ENCODE measurements around the gene SOX1. TPM values are rescaled to one million over a fixed set of nuclear protein-coding genes. Genes with fewer than 3 reads are reported as not detected.

Gene SOX1
- total and polyA plus RNA-seq, 9 of the 15 experiments (the other 6 are each of a cell fraction or from before 2014, with no cell fraction given), result not detected

GRCh38 chr13:112069845-112070251 lies 2.9 kb downstream of the SOX1 start (continued):
- TF ChIP-seq ZFP91 (CRISPR knock-in tag; IDR thresholded peaks at IDR 0.05), result no peak

GRCh38 chr13:112071102-112071722 lies 4.3 kb downstream of the SOX1 start:
- no peaks in the 10 kb centered on the region for H4K20me1 ChIP-seq (replicated peaks; ENCODE audit: control insufficient read depth, insufficient read depth, low read length)
- no peaks in the 10 kb centered on the region for H3K9me1 ChIP-seq (ENCODE audit: control insufficient read depth, insufficient read depth, low read length)
- DNase-seq (ENCODE audit: extremely low read depth in 1 of 4, low spot score in 3 of 4) (no peak), FAIRE-seq (no peak), ATAC-seq (no peak)
- H3K79me2 ChIP-seq (ENCODE audit: control insufficient read depth, insufficient read depth, low read length), result no peaks in the 10 kb centered on the region
- POLR2A ChIA-PET, result no interaction called here
- intact Hi-C loops (cut with micrococcal nuclease) (no loop called here), in situ Hi-C loops (cut with MboI) (no loop called here)
- H3K4me1 ChIP-seq (replicated peaks in 1 of 2; ENCODE audit: control insufficient read depth in 2 of 2, insufficient read depth in 2 of 2, low read length in 2 of 2), result no peaks in the 10 kb centered on the region
- H3K4me3 ChIP-seq, result no peak overlapping the region
- H2AFZ ChIP-seq (ENCODE audit: low read depth, low read length), result no peak overlapping the region
- no peaks in the 10 kb centered on the region for H3K36me3 ChIP-seq (ENCODE audit: control insufficient read depth, insufficient read depth, low read length)
- H3K9me3 ChIP-seq (replicated peaks; ENCODE audit: control insufficient read depth, insufficient read depth, low read depth, low read length), result no peaks in the 10 kb centered on the region
- no peak overlapping the region for H3K27ac ChIP-seq (ENCODE audit: extremely low read depth, low read depth, low read length)
- 3% methylated on average over 12 of the region's 13 CpGs for WGBS (ENCODE audit: insufficient coverage, low coverage, missing lambda C conversion rate)
- CTCF ChIA-PET (ENCODE audit: low intra/inter-chr PET ratio), result no interaction called here
- H3K9ac ChIP-seq (ENCODE audit: insufficient read depth in 1 of 2, low read depth in 2 of 2, low read length in 2 of 2), result no peak overlapping the region
- H3K4me2 ChIP-seq (ENCODE audit: insufficient read depth, low read length), result no peak overlapping the region
- no TSS peak for BruUV-seq (replicated peaks)
- H3K27me3 ChIP-seq (ENCODE audit: control insufficient read depth in 2 of 2, insufficient read depth in 2 of 2, low read length in 2 of 2), result peaks cover 0 to 12% of the 10 kb centered on the region in 2 experiments; a peak in 1 of 5 replicates
- TF ChIP-seq KHSRP (IDR thresholded peaks at IDR 0.05) (no peak), TSHZ1 (CRISPR knock-in tag; IDR thresholded peaks at IDR 0.05) (no peak), ZNF384 (IDR thresholded peaks at IDR 0.05; ENCODE audit: low read depth, low read length) (no peak), EHMT2 (IDR thresholded peaks at IDR 0.05) (no peak), ZNF586 (CRISPR knock-in tag; conservative IDR thresholded peaks at IDR 0.05) (no peak), CBX5 (IDR thresholded peaks at IDR 0.05; ENCODE audit: borderline replicate concordance, low read depth) (no peak), SNIP1 (IDR thresholded peaks at IDR 0.05; ENCODE audit: low read depth) (no peak), CLOCK (CRISPR knock-in tag; IDR thresholded peaks at IDR 0.05; ENCODE audit: borderline replicate concordance) (no peak), BRCA1 (IDR thresholded peaks at IDR 0.05) (no peak), BRCA1 (CRISPR knock-in tag; IDR thresholded peaks at IDR 0.05) (no peak), MEF2A (IDR thresholded peaks at IDR 0.05; ENCODE audit: control insufficient read depth, low read depth, low read length) (no peak), ZNF274 (IDR thresholded peaks at IDR 0.05; ENCODE audit: borderline replicate concordance, low read depth, low read length) (no peak), TOE1 (IDR thresholded peaks at IDR 0.05; ENCODE audit: borderline replicate concordance) (no peak), TOE1 (CRISPR knock-in tag; IDR thresholded peaks at IDR 0.05; ENCODE audit: borderline replicate concordance, low read depth) (no peak)

Measured in K562 (cell line).